Testis (tissue), 2 donors: Measurements from ENCODE around the gene GNAI2.

Source experiments
- POLR2A ChIP-seq: fragments of 450-650 bp; IDR thresholded peaks from one replicate; pipeline ENCODE4 v1.6.1; 2017; ENCODE audit warnings: antibody characterized with exemption, mild to moderate bottlenecking, moderate library complexity
- TF ChIP-seq, protein P1 (sequence below), 3 experiments: fragments of 450-650 bp in 2 of 3; fragments of 200-600 bp in 1 of 3; sonication (generic) in 1 of 3; IDR thresholded peaks; one replicate each; pipeline ENCODE4 v1.5.1; 2016 to 2019; ENCODE audit warnings: antibody characterized with exemption in 3 of 3, mild to moderate bottlenecking in 2 of 3, moderate library complexity in 1 of 3

DNA sequence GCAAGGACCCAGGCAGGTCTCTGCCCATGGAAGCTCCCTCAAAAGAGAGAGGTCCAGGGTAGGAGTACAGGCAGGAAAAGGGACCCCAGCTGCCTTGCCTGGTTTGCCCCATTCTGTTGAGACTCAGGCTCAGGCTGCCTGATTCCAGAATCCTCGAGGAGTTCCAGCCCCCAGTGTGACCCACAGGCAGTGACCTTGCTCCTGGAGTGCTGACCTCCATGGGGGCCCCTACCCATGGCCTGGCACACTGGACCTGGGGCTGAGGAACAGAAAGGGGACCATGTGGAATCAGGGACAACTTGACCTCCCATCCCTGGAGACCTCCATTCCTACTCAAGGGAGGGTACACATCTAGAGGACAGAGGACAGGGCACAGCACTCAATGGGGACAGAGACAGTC, 29.6 kb downstream of the GNAI2 start:
- TF ChIP-seq, protein P1, sequence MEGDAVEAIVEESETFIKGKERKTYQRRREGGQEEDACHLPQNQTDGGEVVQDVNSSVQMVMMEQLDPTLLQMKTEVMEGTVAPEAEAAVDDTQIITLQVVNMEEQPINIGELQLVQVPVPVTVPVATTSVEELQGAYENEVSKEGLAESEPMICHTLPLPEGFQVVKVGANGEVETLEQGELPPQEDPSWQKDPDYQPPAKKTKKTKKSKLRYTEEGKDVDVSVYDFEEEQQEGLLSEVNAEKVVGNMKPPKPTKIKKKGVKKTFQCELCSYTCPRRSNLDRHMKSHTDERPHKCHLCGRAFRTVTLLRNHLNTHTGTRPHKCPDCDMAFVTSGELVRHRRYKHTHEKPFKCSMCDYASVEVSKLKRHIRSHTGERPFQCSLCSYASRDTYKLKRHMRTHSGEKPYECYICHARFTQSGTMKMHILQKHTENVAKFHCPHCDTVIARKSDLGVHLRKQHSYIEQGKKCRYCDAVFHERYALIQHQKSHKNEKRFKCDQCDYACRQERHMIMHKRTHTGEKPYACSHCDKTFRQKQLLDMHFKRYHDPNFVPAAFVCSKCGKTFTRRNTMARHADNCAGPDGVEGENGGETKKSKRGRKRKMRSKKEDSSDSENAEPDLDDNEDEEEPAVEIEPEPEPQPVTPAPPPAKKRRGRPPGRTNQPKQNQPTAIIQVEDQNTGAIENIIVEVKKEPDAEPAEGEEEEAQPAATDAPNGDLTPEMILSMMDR (IDR thresholded peaks at IDR 0.05) = no peak
- TF ChIP-seq POLR2A = no peak
